ENCODE measurements around the gene BCAS3. TPM values are rescaled to one million over a fixed set of nuclear protein-coding genes. Genes with fewer than 3 reads are reported as not detected.

BCAS3 gene
- total and polyA plus RNA-seq, 5 experiments from 2014 or later = 25.7 to 41.4 (median 32.8) TPM

DNA sequence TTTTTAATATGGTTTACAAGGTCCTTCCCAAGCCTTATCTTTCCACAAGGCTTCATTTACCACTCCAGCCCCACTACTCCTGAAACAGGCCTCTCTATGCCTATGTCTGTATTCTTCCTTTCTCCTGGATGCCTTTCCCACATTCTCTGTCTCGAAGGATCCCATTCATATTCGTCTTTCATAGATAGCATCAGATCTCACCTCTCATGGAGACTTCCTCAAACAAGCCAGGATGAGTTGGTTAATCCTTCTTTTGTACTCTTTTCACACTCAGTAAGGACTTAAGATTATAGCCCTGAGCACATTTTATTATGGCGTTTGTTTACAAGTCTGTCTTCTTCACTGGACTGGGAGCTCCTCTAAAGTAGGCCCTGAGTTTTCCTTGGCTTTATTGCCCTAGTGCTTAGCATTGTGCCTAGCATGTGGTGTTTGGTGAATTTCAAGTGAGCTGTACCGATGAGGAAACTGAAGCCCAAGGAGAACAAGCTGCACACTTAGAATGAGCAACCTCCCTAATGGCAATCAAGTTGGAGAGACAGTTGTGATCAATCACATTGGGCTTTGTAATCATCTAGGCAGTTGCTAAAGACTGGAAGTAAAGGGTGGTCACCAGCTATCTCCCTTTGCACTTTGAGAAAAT lies 764.6 kb downstream of the BCAS3 start:
- H3K27ac Mint-ChIP-seq = no peak overlapping the region
- DNase-seq = no peak
- peaks cover 0 to 22% (median 9%) of the 10 kb centered on the region in 3 donors for H3K36me3 Mint-ChIP-seq
- H3K27me3 Mint-ChIP-seq = peaks cover 26 to 74% (median 52%) of the 10 kb centered on the region in 5 donors
- H3K4me3 Mint-ChIP-seq = no peak overlapping the region
- peaks cover 4 to 33% (median 18%) of the 10 kb centered on the region in 9 donors for H3K9me3 Mint-ChIP-seq
- ATAC-seq = no peak
- no peaks in the 10 kb centered on the region for H3K4me1 Mint-ChIP-seq
- POLR2A ChIA-PET = no interaction called here

Other genes starting within 250 kb of the BCAS3 start
- gene APPBP2, start 151.6 kb upstream of the BCAS3 start, total RNA-seq = 10 to 100 TPM; 50.2 to 53.1 TPM
- gene APPBP2, start 151.6 kb upstream of the BCAS3 start, polyA plus RNA-seq = 10 to 100 TPM; 22.8 to 30.9 (median 28.5) TPM
- 10 to 100 TPM; 18.3 to 18.6 TPM for gene PPM1D, start 77.7 kb upstream of the BCAS3 start, total RNA-seq
- 10 to 100 TPM in 1 of 3 donors, 1 to 10 TPM in 2; 5.8 to 10.9 (median 6.0) TPM for gene PPM1D, start 77.7 kb upstream of the BCAS3 start, polyA plus RNA-seq

Data from naive thymus-derived CD8-positive, alpha-beta T cell (primary cell).